HCT116 (cell line): Measurements from ENCODE around the gene FABP3. TPM values are rescaled to one million over a fixed set of nuclear protein-coding genes. Genes with fewer than 3 reads are reported as not detected.

Experiments
- ATAC-seq: fragments of 200-7000 bp; cut with Tn5 transposase; 2 replicates; pipeline ENCODE4 v1.9.1; 2020; ENCODE audit warnings: mild to moderate bottlenecking, moderate library complexity
- BruUV-seq: library from RNA; stranded (reverse); fragments of 400-500 nt; replicated peaks from 2 replicates; lab custom pipeline; 2021; lab: Mats Ljungman, UMichigan
- CTCF ChIA-PET: fragments of 300-600 bp; sonication (Branson Sonifier 250); formaldehyde crosslinking; loops from one replicate; lab custom pipeline; 2021; ENCODE audit warnings: antibody characterized with exemption; lab: Charles Lee
- POLR2A ChIA-PET: fragments of 300-600, 350-600 bp; sonication (Branson Sonifier 250); formaldehyde crosslinking; loops from one replicate; lab custom pipeline; 2021; ENCODE audit warnings: antibody characterized with exemption; lab: Charles Lee
- RAD21 ChIA-PET, 2 experiments: fragments of 300-600 bp; sonication (Branson Sonifier 250); formaldehyde crosslinking; loops; one replicate each; lab custom pipeline; 2023; ENCODE audit warnings: low total read pairs in 2 of 2; ENCODE audit not compliant: uncharacterized antibody in 2 of 2, unreplicated experiment in 2 of 2, low non-redundant PET in 1 of 2; lab: Charles Lee
- DNase-seq: peaks from one replicate; pipeline ENCODE4 v3.0.0-alpha.2; 2010; ENCODE audit warnings: low read depth, low spot score
- H2AFZ ChIP-seq: fragments of 200-600 bp; shearing (Covaris generic), sonication (generic); 2 replicates; pipeline ENCODE4 v1.6.1; 2017; ENCODE audit warnings: low read depth, mixed run types, mixed read lengths, antibody characterized with exemption, low read length; ENCODE audit not compliant: poor library complexity, severe bottlenecking
- H3K27ac ChIP-seq: 2 replicates; pipeline ENCODE4 v1.5.1; 2012; ENCODE audit warnings: low read depth, low read length
- H3K27me3 ChIP-seq: fragments of 200-600 bp; sonication (generic); 2 replicates; pipeline ENCODE4 v1.6.1; 2016; ENCODE audit warnings: mixed run types, low read length, mixed read lengths; ENCODE audit not compliant: insufficient read depth
- H3K36me3 ChIP-seq, 2 experiments: fragments of 200-500 bp in 1 of 2; fragments of 200-600 bp in 1 of 2; sonication (Bioruptor generic) in 1 of 2; sonication (generic) in 1 of 2; 2 replicates each; pipeline versions ENCODE4 v1.5.1 to v1.6.1; 2014 to 2016; ENCODE audit warnings: low read length in 2 of 2, inconsistent platforms in 1 of 2, mixed read lengths in 1 of 2, mixed run types in 1 of 2; ENCODE audit not compliant: insufficient read depth in 2 of 2, control insufficient read depth in 1 of 2
- H3K4me1 ChIP-seq, 2 experiments: fragments of 200-600 bp in 1 of 2; sonication (generic) in 1 of 2; 2 replicates each; pipeline versions ENCODE4 v1.5.1 to v1.6.1; 2012 to 2017; ENCODE audit warnings: low read length in 2 of 2, inconsistent platforms in 1 of 2, mild to moderate bottlenecking in 1 of 2, mixed read lengths in 1 of 2, mixed run types in 1 of 2, moderate library complexity in 1 of 2; ENCODE audit not compliant: insufficient read depth in 2 of 2, control insufficient read depth in 1 of 2
- H3K4me2 ChIP-seq: fragments of 200-600 bp; sonication (generic); 2 replicates; pipeline ENCODE4 v1.6.1; 2017; ENCODE audit warnings: mixed run types, low read length, mixed read lengths
- H3K4me3 ChIP-seq, 2 experiments: fragments of 200-600 bp in 1 of 2; sonication (generic) in 1 of 2; replicated peaks in 1 of 2; 2 replicates each; pipeline ENCODE4 v1.5.1; 2011 to 2016; ENCODE audit warnings: low read length in 2 of 2, control low read depth in 1 of 2, low read depth in 1 of 2, mild to moderate bottlenecking in 1 of 2, mixed read lengths in 1 of 2, mixed run types in 1 of 2
- H3K79me2 ChIP-seq: fragments of 200-600 bp; sonication (generic); 2 replicates; pipeline ENCODE4 v1.6.1; 2017; ENCODE audit warnings: mild to moderate bottlenecking, mixed run types, low read length, moderate library complexity, mixed read lengths; ENCODE audit not compliant: insufficient read depth
- H3K9ac ChIP-seq: fragments of 200-600 bp; sonication (generic); 2 replicates; pipeline ENCODE4 v1.6.1; 2016; ENCODE audit warnings: low read length, mixed read lengths
- H3K9me2 ChIP-seq: fragments of 200-600 bp; sonication (generic), shearing (Covaris generic); 2 replicates; pipeline ENCODE4 v1.6.1; 2017; ENCODE audit warnings: mixed run types, mild to moderate bottlenecking, moderate library complexity; ENCODE audit not compliant: insufficient read depth
- H3K9me3 ChIP-seq, 2 experiments: fragments of 200-500 bp in 1 of 2; fragments of 200-600 bp in 1 of 2; sonication (Bioruptor generic) in 1 of 2; sonication (generic) in 1 of 2; 2 replicates each; pipeline ENCODE4 v1.6.1; 2014 to 2017; ENCODE audit warnings: low read length in 2 of 2, mixed read lengths in 2 of 2, inconsistent platforms in 1 of 2, low read depth in 1 of 2, mild to moderate bottlenecking in 1 of 2, mixed run types in 1 of 2, moderate library complexity in 1 of 2; ENCODE audit not compliant: control insufficient read depth in 1 of 2, insufficient read depth in 1 of 2
- H4K20me1 ChIP-seq: fragments of 200-600 bp; sonication (generic), shearing (Covaris generic); 2 replicates; pipeline ENCODE4 v1.6.1; 2017; ENCODE audit warnings: mixed run types, mild to moderate bottlenecking, moderate library complexity; ENCODE audit not compliant: insufficient read depth
- EZH2 ChIP-seq: fragments of 200-600 bp; sonication (generic); IDR thresholded peaks from 2 replicates; pipeline ENCODE4 v1.6.1; 2017; ENCODE audit warnings: antibody characterized with exemption, mixed run types
- MAX ChIP-seq: IDR thresholded peaks from 2 replicates; pipeline ENCODE4 v1.6.1; 2012
- POLR2AphosphoS5 ChIP-seq: IDR thresholded peaks from 2 replicates; pipeline ENCODE4 v1.6.1; 2011; ENCODE audit warnings: mild to moderate bottlenecking, low read depth, low read length, moderate library complexity
- SRF ChIP-seq: IDR thresholded peaks from 2 replicates; pipeline ENCODE4 v1.6.1; 2012; ENCODE audit warnings: low read depth
- YY1 ChIP-seq: IDR thresholded peaks from 2 replicates; pipeline ENCODE4 v1.6.1; 2011; ENCODE audit warnings: low read length, low read depth, moderate library complexity, mild to moderate bottlenecking; ENCODE audit not compliant: insufficient replicate concordance; ENCODE audit errors: extremely low read depth
- ZBTB33 ChIP-seq: IDR thresholded peaks from 2 replicates; pipeline ENCODE4 v1.6.1; 2011; ENCODE audit warnings: mild to moderate bottlenecking, low read length, moderate library complexity; ENCODE audit not compliant: insufficient replicate concordance; ENCODE audit errors: extremely low read depth
- intact Hi-C: fragments of 100-400 bp; cut with micrococcal nuclease; formaldehyde crosslinking; loops from 2 replicates; pipeline ENCODE4 v1.10.0; 2022
- total RNA-seq: library from RNA; stranded (reverse); gene quantifications from one replicate; pipeline ENCODE4 v1.2.1, GENCODE V29; 2021; ENCODE audit not compliant: unreplicated experiment
- TF ChIP-seq, protein P1 (sequence below), 3 experiments: fragments of 200-600 bp in 1 of 3; sonication (generic) in 1 of 3; IDR thresholded peaks in 2 of 3; conservative IDR thresholded peaks in 1 of 3; 2 replicates each; pipeline ENCODE4 v1.5.1; 2012 to 2017; ENCODE audit warnings: low read depth in 2 of 3, low read length in 2 of 3, antibody characterized with exemption in 1 of 3, borderline replicate concordance in 1 of 3, control low read depth in 1 of 3, mild to moderate bottlenecking in 1 of 3, mixed read lengths in 1 of 3, mixed run types in 1 of 3, moderate library complexity in 1 of 3; ENCODE audit not compliant: insufficient read depth in 1 of 3

The FABP3 gene
- total RNA-seq, 1 experiment from 2014 or later, result not detected

DNA sequence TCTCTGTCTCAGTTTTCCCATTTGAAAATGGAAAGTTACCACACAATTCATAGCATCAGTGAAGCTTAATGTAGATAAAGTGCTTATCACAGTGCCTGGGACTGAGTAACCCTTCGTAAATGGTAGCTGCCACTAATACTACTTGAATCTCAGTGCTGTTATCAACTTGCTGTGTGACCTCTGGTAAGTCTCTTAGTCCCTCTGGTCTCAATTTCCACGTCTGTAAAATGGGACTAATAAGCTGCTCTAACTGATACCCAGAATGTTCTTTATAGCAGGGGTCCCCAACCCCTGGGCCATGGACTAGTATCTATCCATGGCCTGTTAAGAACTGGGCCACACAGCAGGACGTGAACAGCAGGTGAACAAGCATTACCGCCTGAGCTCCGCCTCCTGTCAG, 47.8 kb upstream of the FABP3 start (continued):
- TF ChIP-seq ZBTB33 (no peak), MAX (no peak), SRF (no peak)

DNA sequence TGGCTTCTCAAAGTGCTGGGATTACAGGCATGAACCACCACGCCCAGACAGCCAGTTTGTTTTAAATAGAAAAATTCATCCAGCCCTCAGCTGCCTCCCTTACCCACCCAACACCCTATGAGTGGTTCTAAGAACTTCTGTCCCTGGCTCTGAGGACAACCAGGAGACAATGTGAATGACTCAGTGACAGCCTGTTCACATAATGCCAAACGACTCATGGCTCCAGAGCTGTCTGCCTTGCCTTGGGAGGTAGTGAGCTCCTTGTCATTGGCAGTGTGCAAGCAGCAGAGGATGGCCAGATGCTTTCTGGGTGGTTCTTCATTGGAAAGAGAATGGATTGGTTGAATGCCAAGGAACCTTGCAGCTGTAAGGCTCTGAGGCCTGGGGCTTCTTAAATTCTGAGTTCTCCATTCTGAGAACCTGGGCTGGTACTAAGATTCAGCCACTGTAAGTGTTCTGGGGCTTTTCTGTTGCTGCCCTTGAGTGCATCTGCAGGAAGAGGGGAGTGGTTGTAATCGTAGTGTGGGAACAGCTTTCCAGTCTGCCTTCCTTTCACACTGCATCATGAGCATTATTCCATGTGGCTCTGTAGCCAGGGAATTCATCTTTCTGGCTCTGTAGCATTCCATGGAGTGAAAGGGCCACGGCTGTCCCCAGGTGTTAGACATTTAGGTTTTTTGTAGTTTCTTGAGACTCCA, 45.9 kb upstream of the FABP3 start:
- H3K27ac ChIP-seq, result no peak overlapping the region

More for the DNA sequence above, 45.9 kb upstream of the FABP3 start:
- intact Hi-C loops, result no loop called here
- Histone ChIP-seq H3K4me2 (no peak overlapping the region; the same call in 1 of the 2 replicates), H3K9ac (no peak overlapping the region), H3K36me3 (no peaks in the 10 kb centered on the region), H3K79me2 (peaks cover 14% of the 10 kb centered on the region; the same call in 1 of the 2 replicates), H4K20me1 (no peaks in the 10 kb centered on the region), H3K4me1 (peaks cover 15 to 74% of the 10 kb centered on the region in 2 experiments), H3K4me3 (no peak overlapping the region), H3K9me2 (no peaks in the 10 kb centered on the region), H3K9me3 (no peaks in the 10 kb centered on the region), H2AFZ (no peak overlapping the region), H3K27me3 (no peaks in the 10 kb centered on the region)
- DNase-seq (no peak), ATAC-seq (no peak)
- BruUV-seq, result no TSS peak
- ChIA-PET POLR2A (interaction anchor here (1.2 kb wide), 1 partner anchor 24 kb away, joined by 4 read pairs; no protein-coding TSS in a partner anchor), CTCF (interaction anchor here (1.1 to 2.6 kb wide), 2 partner anchors 24 to 130 kb away, joined by 4 to 9 read pairs; no protein-coding TSS in a partner anchor), RAD21 (no interaction called here)
- TF ChIP-seq, protein P1, sequence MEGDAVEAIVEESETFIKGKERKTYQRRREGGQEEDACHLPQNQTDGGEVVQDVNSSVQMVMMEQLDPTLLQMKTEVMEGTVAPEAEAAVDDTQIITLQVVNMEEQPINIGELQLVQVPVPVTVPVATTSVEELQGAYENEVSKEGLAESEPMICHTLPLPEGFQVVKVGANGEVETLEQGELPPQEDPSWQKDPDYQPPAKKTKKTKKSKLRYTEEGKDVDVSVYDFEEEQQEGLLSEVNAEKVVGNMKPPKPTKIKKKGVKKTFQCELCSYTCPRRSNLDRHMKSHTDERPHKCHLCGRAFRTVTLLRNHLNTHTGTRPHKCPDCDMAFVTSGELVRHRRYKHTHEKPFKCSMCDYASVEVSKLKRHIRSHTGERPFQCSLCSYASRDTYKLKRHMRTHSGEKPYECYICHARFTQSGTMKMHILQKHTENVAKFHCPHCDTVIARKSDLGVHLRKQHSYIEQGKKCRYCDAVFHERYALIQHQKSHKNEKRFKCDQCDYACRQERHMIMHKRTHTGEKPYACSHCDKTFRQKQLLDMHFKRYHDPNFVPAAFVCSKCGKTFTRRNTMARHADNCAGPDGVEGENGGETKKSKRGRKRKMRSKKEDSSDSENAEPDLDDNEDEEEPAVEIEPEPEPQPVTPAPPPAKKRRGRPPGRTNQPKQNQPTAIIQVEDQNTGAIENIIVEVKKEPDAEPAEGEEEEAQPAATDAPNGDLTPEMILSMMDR (IDR thresholded peaks at IDR 0.05 in 2 of 3, conservative IDR thresholded peaks at IDR 0.05 in 1 of 3; ENCODE audit: borderline replicate concordance in 1 of 3, insufficient read depth in 1 of 3, low read depth in 2 of 3, low read length in 2 of 3), result no peak
- TF ChIP-seq YY1 (no peak), EZH2 (no peak), ZBTB33 (no peak), POLR2AphosphoS5 (no peak), MAX (no peak)
